K562 (cell line): ENCODE measurements around the gene POMP. TPM values are rescaled to one million over a fixed set of nuclear protein-coding genes. Genes with fewer than 3 reads are reported as not detected.
A peak's percentile ranks its signal among the peaks of the same experiment; 100 is the strongest.

ENCODE experiments used
- CHCHD3 ChIP-seq: fragments of 250-450 bp; sonication (Bioruptor Pico); IDR thresholded peaks from 2 replicates; pipeline ENCODE4 v2.1.2; 2022; ENCODE audit warnings: mild to moderate bottlenecking
- CXXC5 ChIP-seq: fragments of 250-450 bp; sonication (Bioruptor Pico); IDR thresholded peaks from 2 replicates; pipeline ENCODE4 v1.8.0; 2022; ENCODE audit warnings: inconsistent platforms, mild to moderate bottlenecking, moderate library complexity
- ESRRA ChIP-seq: fragments of 450-650 bp; IDR thresholded peaks from 2 replicates; pipeline ENCODE4 v1.6.1; 2014; ENCODE audit warnings: low read depth, mild to moderate bottlenecking, moderate library complexity, borderline replicate concordance
- ETV5 ChIP-seq: sonication (generic); formaldehyde crosslinking; IDR thresholded peaks from 2 replicates; pipeline ENCODE4 v1.4.0; 2020; ENCODE audit warnings: low read depth, mild to moderate bottlenecking, missing genetic modification reagents
- FIP1L1 ChIP-seq: fragments of 200-400 bp; formaldehyde crosslinking; IDR thresholded peaks from 2 replicates; pipeline ENCODE4 v1.6.1; 2018; ENCODE audit warnings: mild to moderate bottlenecking, low read depth, low read length; ENCODE audit not compliant: poor library complexity, severe bottlenecking
- FOSL1 ChIP-seq: fragments of 200-800 bp; sonication (Bioruptor generic); conservative IDR thresholded peaks from 2 replicates; pipeline ENCODE4 v1.6.1; 2016; ENCODE audit warnings: missing genetic modification characterization, missing compliant biosample characterization
- HMGN3 ChIP-seq: IDR thresholded peaks from 2 replicates; pipeline ENCODE4 v1.6.1; 2011; ENCODE audit warnings: borderline replicate concordance, low read depth, mild to moderate bottlenecking, mixed read lengths, low read length; ENCODE audit not compliant: insufficient read length; ENCODE audit errors: extremely low read depth
- KDM5B ChIP-seq: fragments of 200-600 bp; sonication (generic); IDR thresholded peaks from 2 replicates; pipeline ENCODE4 v1.6.1; 2012; ENCODE audit warnings: low read depth, mild to moderate bottlenecking, moderate library complexity, low read length, control low read depth, inconsistent platforms; ENCODE audit not compliant: insufficient replicate concordance
- MAX ChIP-seq: sonication (generic); formaldehyde crosslinking; IDR thresholded peaks from 2 replicates; pipeline ENCODE4 v1.9.0; 2022; ENCODE audit warnings: mild to moderate bottlenecking, missing genetic modification reagents
- MBD2 ChIP-seq: sonication (generic); IDR thresholded peaks from 2 replicates; pipeline ENCODE4 v1.6.1; 2016; ENCODE audit warnings: low read depth, borderline replicate concordance
- MNT ChIP-seq, 2 experiments: fragments of 450-650 bp; conservative IDR thresholded peaks; 2 replicates each; pipeline ENCODE4 v1.6.1; 2017; ENCODE audit warnings: mild to moderate bottlenecking in 2 of 2, moderate library complexity in 2 of 2
- RBM22 ChIP-seq: fragments of 200-400 bp; formaldehyde crosslinking; IDR thresholded peaks from 2 replicates; pipeline ENCODE4 v1.6.1; 2018; ENCODE audit warnings: low read length, low read depth; ENCODE audit not compliant: poor library complexity, severe bottlenecking
- RHOXF2B ChIP-seq: fragments of 250-450 bp; sonication (Bioruptor Pico); conservative IDR thresholded peaks from 2 replicates; pipeline ENCODE4 v1.5.1; 2021
- SAP30 ChIP-seq: fragments of 200-600 bp; sonication (generic); IDR thresholded peaks from 2 replicates; pipeline ENCODE4 v1.6.1; 2012; ENCODE audit warnings: borderline replicate concordance, low read depth, mild to moderate bottlenecking, moderate library complexity, low read length, control low read depth, inconsistent platforms; ENCODE audit not compliant: insufficient read depth, poor library complexity, severe bottlenecking
- SIN3B ChIP-seq: fragments of 450-650 bp; IDR thresholded peaks from 2 replicates; pipeline ENCODE4 v1.6.1; 2017; ENCODE audit warnings: low read depth, mild to moderate bottlenecking, moderate library complexity
- TAF9B ChIP-seq: fragments of 450-650 bp; IDR thresholded peaks from 2 replicates; pipeline ENCODE4 v1.6.1; 2018; ENCODE audit warnings: mild to moderate bottlenecking; ENCODE audit not compliant: partially characterized antibody
- TBP ChIP-seq: optimal IDR thresholded peaks from 2 replicates; pipeline ENCODE3; 2011; ENCODE audit warnings: low read depth, low read length, improper control_type of control experiment
- ZBTB11 ChIP-seq, 3 experiments: fragments of 200-800 bp in 1 of 3; fragments of 250-450 bp in 1 of 3; fragments of 450-650 bp in 1 of 3; sonication (Bioruptor Pico) in 1 of 3; sonication (Bioruptor generic) in 1 of 3; formaldehyde crosslinking in 1 of 3; IDR thresholded peaks; 2 replicates each; pipeline versions ENCODE4 v1.6.1 to v1.8.0; 2016 to 2022; ENCODE audit warnings: mild to moderate bottlenecking in 2 of 3, missing genetic modification characterization in 2 of 3, missing compliant biosample characterization in 1 of 3, moderate library complexity in 1 of 3
- ZBTB17 ChIP-seq: fragments of 450-650 bp; formaldehyde crosslinking; IDR thresholded peaks from 2 replicates; pipeline ENCODE4 v1.4.0; 2020; ENCODE audit warnings: mild to moderate bottlenecking
- ZFX ChIP-seq: sonication (generic); formaldehyde crosslinking; IDR thresholded peaks from 2 replicates; pipeline ENCODE4 v1.8.0; 2022; ENCODE audit warnings: mild to moderate bottlenecking, missing genetic modification reagents, moderate library complexity
- ZKSCAN8 ChIP-seq: fragments of 200-800 bp; sonication (Bioruptor generic); IDR thresholded peaks from 2 replicates; pipeline ENCODE4 v1.6.1; 2016; ENCODE audit warnings: missing genetic modification characterization, missing compliant biosample characterization
- ZNF316 ChIP-seq: fragments of 450-650 bp; IDR thresholded peaks from 2 replicates; pipeline ENCODE4 v1.6.1; 2016
- polyA plus RNA-seq, 8 experiments: library from polyadenylated mRNA; depleted of rRNA in 4 of 8; stranded (reverse) in 5 of 8; unstranded in 3 of 8; fragments of >200 nt; fragmentation: Nextera tagmentation in 2 of 8; fragmentation: Illumina TruSeq in 1 of 8; extraction: Ambion mirVana in 2 of 8; extraction: Trizol in 1 of 8; gene quantifications; 2 replicates each; pipeline versions ENCODE4 v1.2.1 to v1.2.3, GENCODE V29; 2011 to 2014; ENCODE audit warnings: inconsistent platforms in 1 of 8, missing spikeins in 1 of 8
- total RNA-seq, 7 experiments: library from RNA; depleted of rRNA in 6 of 7; stranded (reverse); fragments of >200 nt in 6 of 7; fragmentation: Illumina TruSeq in 2 of 7; extraction: Trizol in 2 of 7; gene quantifications; 2 replicates each; pipeline versions ENCODE4 v1.2.1 to v1.2.3, GENCODE V29; 2011 to 2021; ENCODE audit warnings: low replicate concordance in 1 of 7

POMP gene
- total and polyA plus RNA-seq, 9 of the 15 experiments (the other 6 are each of a cell fraction or from before 2014, with no cell fraction given): 69.2 to 647 (median 118) TPM

- TF ChIP-seq MNT (conservative IDR thresholded peaks at IDR 0.05) (peak; percentile 70 to 78; a peak in 3 of 4 replicates), FOSL1 (tag) (peak; percentile 7; the same call in 1 of the 2 replicates), RBM22 (peak; percentile 30), MAX (CRISPR knock-in tag) (peak; percentile 46), KDM5B (peak; percentile 85), ZFX (CRISPR knock-in tag) (peak; percentile 70), SIN3B (peak; percentile 81; the same call in 1 of the 2 replicates), SAP30 (peak; percentile 56), TAF9B (peak; percentile 70), ZKSCAN8 (CRISPR knock-in tag) (no peak), ZBTB11 (CRISPR knock-in tag; IDR thresholded peaks at IDR 0.05) (peak; percentile 75 to 93 (median 77); a peak in 5 of 6 replicates), ETV5 (CRISPR knock-in tag) (peak; percentile 97), HMGN3 (peak; percentile 40), CXXC5 (CRISPR knock-in tag) (peak; percentile 82), ESRRA (0 out of 2 replicates have a peak, but pooled peaks have one; percentile 57), ZNF316 (peak; percentile 89), RHOXF2B (CRISPR knock-in tag) (no peak), CHCHD3 (CRISPR knock-in tag) (no peak), TBP (peak; percentile 69), FIP1L1 (peak; percentile 56), ZBTB17 (peak; percentile 21; the same call in 1 of the 2 replicates), MBD2 (peak; percentile 64; the same call in 1 of the 2 replicates)
Observed at GRCh38 chr13:28658796-28659620, at the start of gene POMP (continued).
